OCI-LY7 (cell line): ENCODE results near the gene EIPR1. TPM values are rescaled to one million over a fixed set of nuclear protein-coding genes. Genes with fewer than 3 reads are reported as not detected.

Source experiments
- BruUV-seq: library from RNA; stranded (reverse); fragments of 400-500 nt; replicated peaks from 2 replicates; lab custom pipeline; 2021; lab: Mats Ljungman, UMichigan
- CTCF ChIA-PET: fragments of 300-600 bp; sonication (Branson Sonifier 250); formaldehyde crosslinking; loops from one replicate; lab custom pipeline; 2022; ENCODE audit warnings: antibody characterized with exemption; ENCODE audit not compliant: unreplicated experiment; lab: Charles Lee
- POLR2A ChIA-PET: fragments of 300-600 bp; sonication (Branson Sonifier 250); formaldehyde crosslinking; loops from one replicate; lab custom pipeline; 2022; ENCODE audit warnings: antibody characterized with exemption; lab: Charles Lee
- DNase-seq: peaks from one replicate; pipeline ENCODE4 v3.0.0-alpha.2; 2015; ENCODE audit warnings: low spot score
- H2AFZ ChIP-seq: fragments of 200-600 bp; sonication (generic), shearing (Covaris generic); 2 replicates; pipeline ENCODE4 v1.6.1; 2014; ENCODE audit warnings: mild to moderate bottlenecking, antibody characterized with exemption, low read length, moderate library complexity
- H3K27ac ChIP-seq: fragments of 200-600 bp; sonication (generic); 2 replicates; pipeline ENCODE4 v1.5.1; 2014; ENCODE audit warnings: mixed run types, low read depth, mild to moderate bottlenecking, moderate library complexity, low read length, inconsistent platforms; ENCODE audit not compliant: poor library complexity, severe bottlenecking
- H3K36me3 ChIP-seq: fragments of 200-600 bp; sonication (generic); 2 replicates; pipeline ENCODE4 v1.6.1; 2014; ENCODE audit warnings: mild to moderate bottlenecking, antibody characterized with exemption, low read length, moderate library complexity, mixed read lengths; ENCODE audit not compliant: insufficient read depth
- H3K4me1 ChIP-seq: fragments of 200-600 bp; sonication (generic); 2 replicates; pipeline ENCODE4 v1.5.1; 2014; ENCODE audit warnings: mild to moderate bottlenecking, low read length; ENCODE audit not compliant: insufficient read depth, poor library complexity, severe bottlenecking
- H3K4me2 ChIP-seq: fragments of 200-600 bp; sonication (generic); 2 replicates; pipeline ENCODE4 v1.6.1; 2014; ENCODE audit warnings: mild to moderate bottlenecking, low read length
- H3K4me3 ChIP-seq: fragments of 200-600 bp; sonication (generic); 2 replicates; pipeline ENCODE4 v1.5.1; 2014; ENCODE audit warnings: mild to moderate bottlenecking, low read depth, low read length; ENCODE audit not compliant: poor library complexity, severe bottlenecking
- H3K79me2 ChIP-seq: fragments of 200-600 bp; sonication (generic); 2 replicates; pipeline ENCODE4 v1.6.1; 2016; ENCODE audit warnings: low read depth, mild to moderate bottlenecking, low read length, moderate library complexity, mixed read lengths; ENCODE audit not compliant: insufficient read depth
- H3K9me2 ChIP-seq: fragments of 200-600 bp; sonication (generic); 2 replicates; pipeline ENCODE4 v1.6.1; 2016; ENCODE audit warnings: mild to moderate bottlenecking, low read length, mixed read lengths; ENCODE audit not compliant: insufficient read depth
- H3K9me3 ChIP-seq: fragments of 200-600 bp; sonication (generic); 2 replicates; pipeline ENCODE4 v1.6.1; 2014; ENCODE audit warnings: mild to moderate bottlenecking, mixed run types, low read length, mixed read lengths
- H4K20me1 ChIP-seq: fragments of 200-600 bp; sonication (generic); 2 replicates; pipeline ENCODE4 v1.6.1; 2014; ENCODE audit warnings: mild to moderate bottlenecking, antibody characterized with exemption, low read length, moderate library complexity, mixed read lengths; ENCODE audit not compliant: insufficient read depth
- CTCF ChIP-seq: fragments of 200-600 bp; sonication (generic); conservative IDR thresholded peaks from 2 replicates; pipeline ENCODE4 v1.5.1; 2014; ENCODE audit warnings: mild to moderate bottlenecking, antibody characterized with exemption, low read length, moderate library complexity, mixed read lengths
- EZH2phosphoT487 ChIP-seq: fragments of 200-600 bp; sonication (generic); IDR thresholded peaks from 2 replicates; pipeline ENCODE4 v1.6.1; 2018; ENCODE audit warnings: low read depth, borderline replicate concordance, mild to moderate bottlenecking, mixed run types, antibody characterized with exemption, low read length, moderate library complexity, mixed read lengths
- intact Hi-C: fragments of 100-400 bp; cut with micrococcal nuclease; formaldehyde crosslinking; loops from one replicate; pipeline ENCODE4 v1.10.0; 2022; ENCODE audit not compliant: unreplicated experiment
- total RNA-seq, 2 experiments: library from RNA; depleted of rRNA in 1 of 2; stranded (reverse); fragments of >200 nt in 1 of 2; shearing (Covaris generic) in 1 of 2; gene quantifications; 2 replicates each; pipeline ENCODE4 v1.2.3, GENCODE V29; 2014 to 2022

Gene EIPR1
- total RNA-seq, 2 experiments from 2014 or later = 60.5 to 61.7 TPM

- no TSS peak for BruUV-seq
- no peak overlapping the region for H3K27ac ChIP-seq
- TF ChIP-seq CTCF (no peak), EZH2phosphoT487 (no peak)
- no peaks in the 10 kb centered on the region for H3K79me2 ChIP-seq
- no peaks in the 10 kb centered on the region for H4K20me1 ChIP-seq
- no peak overlapping the region for H2AFZ ChIP-seq
- ChIA-PET CTCF (no interaction called here), POLR2A (interaction anchor here (0.7 to 1.2 kb wide), 3 partner anchors 13 to 23 kb away, joined by 3 to 4 read pairs (median 4); no protein-coding TSS in a partner anchor)
- intact Hi-C loops = no loop called here
- H3K4me3 ChIP-seq = no peak overlapping the region
- no peak for DNase-seq
- no peaks in the 10 kb centered on the region for H3K4me1 ChIP-seq
- 0 out of 2 replicates have a peak, but pooled peaks cover 4% of the 10 kb centered on the region for H3K36me3 ChIP-seq
- no peaks in the 10 kb centered on the region for H3K9me2 ChIP-seq
- H3K9me3 ChIP-seq = no peaks in the 10 kb centered on the region
- no peak overlapping the region for H3K4me2 ChIP-seq
Observed at GRCh38 chr2:3265981-3266924, 111.4 kb downstream of the EIPR1 start.

DNA sequence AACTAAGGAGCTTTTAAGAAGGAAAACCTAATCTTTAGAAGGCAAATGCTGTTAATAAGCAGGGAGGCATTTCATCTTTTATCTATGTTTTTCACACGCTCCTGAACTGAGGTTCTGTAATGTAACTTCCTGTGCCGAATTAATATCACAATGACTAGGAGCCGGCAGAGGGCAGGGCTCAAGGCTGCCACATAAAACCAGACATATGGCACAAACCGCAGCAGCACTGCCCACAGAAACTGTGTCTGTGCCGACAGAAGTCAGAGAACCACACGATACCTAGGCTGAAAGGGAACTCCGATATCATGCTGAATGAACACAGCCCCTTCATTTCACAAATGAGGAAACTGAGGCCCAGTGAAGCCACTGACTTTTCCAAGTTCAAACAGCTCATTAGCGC, 112.1 kb downstream of the EIPR1 start:
- no peaks in the 10 kb centered on the region for H3K4me1 ChIP-seq
- POLR2A ChIA-PET = interaction anchor here (0.7 to 1.6 kb wide), 4 partner anchors 7 to 23 kb away, joined by 3 to 4 read pairs (median 4); no protein-coding TSS in a partner anchor
- CTCF ChIA-PET = interaction anchor here (0.6 kb wide), 1 partner anchor 112 kb away, joined by 4 read pairs; no protein-coding TSS in a partner anchor

More for the DNA sequence above, 112.1 kb downstream of the EIPR1 start:
- Histone ChIP-seq H3K4me3 (no peak overlapping the region), H3K27ac (no peak overlapping the region), H3K9me3 (no peaks in the 10 kb centered on the region), H3K4me2 (no peak overlapping the region), H4K20me1 (no peaks in the 10 kb centered on the region), H3K9me2 (no peaks in the 10 kb centered on the region), H3K36me3 (0 out of 2 replicates have a peak, but pooled peaks cover 4% of the 10 kb centered on the region), H2AFZ (no peak overlapping the region), H3K79me2 (no peaks in the 10 kb centered on the region)
- intact Hi-C loops = no loop called here
- BruUV-seq = no TSS peak
- TF ChIP-seq EZH2phosphoT487 (no peak), CTCF (no peak)
- no peak for DNase-seq
